HG03103 (cell line): ENCODE data around the gene ATOX1.
"Not testable (repeated sequence)": the region's sequence is repeated elsewhere in the genome, so short reads cannot be mapped to it uniquely, and the experiment has no call there.

Experiments
- ATAC-seq: cut with Tn5 transposase; IDR thresholded peaks from one replicate; pipeline ENCODE4 v1.9.1; 2021; ENCODE audit warnings: low read depth; ENCODE audit not compliant: unreplicated experiment

Gene ATOX1

DNA sequence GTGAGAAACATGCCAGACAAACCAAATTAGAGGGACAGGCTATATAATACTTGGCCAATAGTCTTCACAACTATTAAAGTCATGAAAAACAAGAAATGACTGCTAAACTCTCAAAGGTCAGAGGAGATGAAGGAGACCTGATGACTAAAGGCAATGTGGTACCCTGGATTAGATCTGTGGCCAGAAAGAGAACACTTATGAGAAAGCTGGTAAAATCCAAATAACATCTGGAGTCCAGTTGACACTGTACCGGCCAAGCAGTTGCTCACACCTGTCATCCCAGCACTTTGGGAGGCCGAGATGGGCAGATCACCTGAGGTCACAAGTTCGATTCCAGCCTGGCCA, 24.4 kb downstream of the ATOX1 start:
- no peak for ATAC-seq

DNA sequence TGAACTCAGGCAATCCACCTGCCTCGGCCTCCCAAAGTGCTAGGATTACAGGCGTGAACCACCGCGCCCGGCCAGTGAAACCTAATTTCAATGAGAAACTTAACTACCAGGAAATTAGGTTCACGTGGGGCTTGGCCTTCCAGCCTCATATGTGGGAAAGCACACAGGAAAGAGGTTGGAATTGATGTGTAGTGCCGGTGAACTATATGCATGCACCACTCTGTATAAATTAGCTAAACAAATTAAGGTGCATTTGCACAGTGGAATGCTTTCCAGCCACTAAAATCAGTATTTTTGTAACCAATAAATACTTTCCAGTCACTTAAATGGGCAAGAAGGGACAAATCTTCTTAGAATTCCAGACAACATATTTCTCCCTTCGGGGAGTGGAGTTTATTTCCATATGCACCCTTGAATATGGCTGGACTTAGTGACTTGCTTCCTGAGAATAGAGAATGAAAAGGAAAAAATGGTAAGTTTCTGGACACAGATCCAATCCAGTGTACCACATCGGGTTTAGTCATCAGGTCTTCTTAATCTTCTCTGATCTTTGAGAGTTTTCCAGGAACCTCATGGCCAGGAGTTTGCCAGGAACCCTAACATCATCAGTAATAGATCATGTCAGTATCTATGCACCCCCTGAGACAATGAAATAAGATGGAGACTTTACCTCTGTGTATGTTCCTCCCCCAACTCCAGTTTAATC, 24.9 kb downstream of the ATOX1 start:
- ATAC-seq: no peak

DNA sequence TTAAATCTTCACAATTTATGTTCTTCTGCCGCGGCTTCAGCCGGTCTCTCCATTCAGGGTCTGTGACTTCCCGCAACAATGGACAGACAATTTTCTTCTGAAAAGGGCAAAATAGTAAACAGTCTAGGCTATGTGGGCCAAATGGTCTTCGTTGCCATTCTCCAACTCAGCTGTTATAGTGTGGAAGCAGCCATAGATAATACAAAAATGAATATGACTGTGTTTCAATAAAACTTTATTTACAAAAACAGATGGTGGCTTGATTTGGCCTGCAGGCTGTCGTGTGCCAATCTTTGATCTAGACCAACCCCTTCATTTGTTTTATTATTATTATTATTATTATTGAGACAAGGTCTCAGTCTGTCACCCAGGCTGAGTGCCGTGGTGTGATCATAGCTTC, 28.1 kb downstream of the ATOX1 start:
- no peak for ATAC-seq

DNA sequence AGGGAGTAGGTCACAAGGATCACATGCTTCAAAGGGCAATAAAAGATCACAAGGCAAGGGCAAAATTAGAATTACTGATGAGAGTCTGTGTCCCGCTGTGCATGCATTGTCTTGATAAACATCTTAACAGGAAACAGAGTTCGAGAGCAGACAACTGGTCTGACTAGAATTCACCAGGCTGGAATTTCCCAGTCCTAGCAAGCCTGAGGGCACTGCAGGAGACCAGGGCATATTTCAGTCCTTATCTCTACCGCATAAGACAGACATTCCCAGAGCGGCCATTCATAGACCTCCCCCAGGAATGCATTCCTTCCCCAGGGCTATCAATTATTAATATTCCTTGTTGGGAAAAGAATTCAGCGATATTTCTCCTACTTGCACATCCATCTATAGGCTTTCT, 28.8 kb downstream of the ATOX1 start:
- ATAC-seq: not testable (repeated sequence)

DNA sequence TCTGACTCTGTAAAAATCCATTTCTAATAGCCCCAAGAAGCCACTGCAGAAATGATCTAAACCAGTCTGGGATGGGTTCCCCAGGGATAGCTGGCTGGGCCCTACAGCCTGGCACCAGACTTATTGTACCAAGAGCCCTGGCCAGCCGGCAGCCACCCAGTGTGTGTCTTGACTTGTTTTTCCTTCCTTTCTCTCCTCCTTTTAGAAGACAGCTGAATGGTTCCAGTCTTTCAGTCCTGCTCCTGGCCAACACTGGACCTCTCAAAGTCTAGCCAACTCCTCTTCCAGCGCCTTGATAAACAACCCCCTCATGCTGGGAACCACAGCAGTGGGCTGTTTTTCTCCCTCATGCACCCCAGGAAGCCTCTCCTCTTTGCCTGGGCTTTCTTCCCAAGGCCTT, 34.1 kb downstream of the ATOX1 start:
- ATAC-seq: no peak

DNA sequence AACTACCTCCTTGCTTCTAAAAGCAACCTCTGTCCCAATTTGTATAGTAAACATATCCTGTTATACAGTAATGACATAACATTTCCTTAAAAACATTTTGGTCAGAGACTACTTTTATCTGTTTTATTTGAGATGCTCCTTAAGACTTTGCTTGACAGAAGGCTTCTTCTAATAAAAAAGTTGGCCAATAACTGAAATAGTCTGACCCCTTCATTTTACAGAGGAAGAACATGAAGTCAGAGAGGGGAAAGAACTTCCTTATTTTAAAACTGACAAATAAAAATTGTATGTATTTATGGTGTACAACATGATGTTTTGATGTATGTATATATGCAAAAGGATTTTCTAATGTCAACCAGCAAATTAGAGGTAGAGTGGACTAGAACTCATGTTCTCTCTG, 35.9 kb downstream of the ATOX1 start:
- no peak for ATAC-seq

DNA sequence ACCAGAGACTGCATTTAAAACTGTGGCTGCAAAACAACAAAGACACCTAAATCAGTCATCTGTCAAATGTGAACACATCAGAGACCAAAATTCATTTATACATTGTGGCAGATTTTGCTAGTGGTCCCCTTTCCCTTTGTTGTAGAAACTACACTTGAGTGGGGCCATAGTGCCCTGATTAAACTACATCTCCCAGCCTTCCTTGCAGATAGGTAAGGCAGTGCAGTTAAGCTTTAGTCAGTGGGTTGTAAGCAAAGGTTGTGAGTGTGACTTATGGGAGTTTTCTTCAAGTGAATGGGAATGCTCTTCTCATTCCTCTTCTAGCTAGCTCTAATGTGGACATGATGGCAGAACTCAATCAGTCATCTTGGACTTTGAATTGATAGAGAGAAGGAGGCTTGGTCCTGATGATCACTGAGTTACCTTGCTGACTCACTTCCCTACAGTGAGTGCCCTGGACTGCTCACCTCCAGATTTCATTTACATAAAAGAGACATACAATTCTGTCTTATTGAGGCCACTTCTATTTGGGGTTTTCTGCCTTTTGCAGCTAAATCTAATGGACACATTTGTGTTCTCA, 36.5 kb downstream of the ATOX1 start:
- no peak for ATAC-seq

DNA sequence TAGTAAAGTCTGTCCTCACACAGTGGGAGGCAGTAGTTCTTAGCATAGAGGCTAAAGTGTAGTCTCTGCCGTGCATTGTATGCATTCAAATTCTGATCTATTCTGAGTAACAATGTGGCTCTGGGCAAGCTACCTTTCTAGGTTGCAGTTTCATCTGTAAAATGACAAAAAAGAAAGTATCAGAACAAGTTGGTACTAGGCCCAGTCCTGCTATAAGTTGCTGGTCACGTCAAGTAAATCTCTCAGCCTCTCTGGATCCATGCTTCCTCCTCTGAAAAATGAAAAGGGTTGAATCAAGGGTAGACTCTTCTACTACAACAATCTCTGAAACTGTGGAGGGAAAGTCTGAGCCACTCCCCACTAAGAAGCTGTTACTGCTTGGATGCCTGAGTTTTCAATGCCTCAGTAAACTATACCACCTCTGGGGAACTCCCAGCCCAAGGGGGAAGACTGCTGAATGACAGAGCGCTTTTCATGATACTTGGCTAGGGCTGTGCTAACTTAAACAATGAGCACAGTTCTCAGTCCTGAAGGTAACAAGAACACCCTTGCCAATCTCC, 37.3 kb downstream of the ATOX1 start:
- peak; percentile 71 for ATAC-seq

DNA sequence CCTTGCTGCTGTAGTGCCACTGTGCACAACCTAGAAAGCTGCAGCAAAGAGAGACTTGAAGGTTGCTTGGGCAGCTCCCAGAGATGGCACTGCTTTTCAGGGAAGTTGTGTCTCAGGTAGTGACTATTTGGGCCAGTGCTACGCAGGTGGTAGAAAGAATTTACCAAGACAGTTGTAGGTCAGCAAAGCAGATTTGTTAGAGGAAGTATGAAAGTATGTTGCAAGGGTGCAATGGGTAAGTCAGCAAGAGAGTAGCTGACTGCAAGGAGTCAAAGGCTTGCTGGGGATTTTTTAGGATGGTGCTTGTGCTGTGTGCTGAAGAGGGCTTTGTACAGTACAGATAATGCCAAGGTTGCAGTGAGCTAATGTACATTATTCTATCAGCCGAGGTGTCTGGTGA, 38.2 kb downstream of the ATOX1 start:
- ATAC-seq: no peak

DNA sequence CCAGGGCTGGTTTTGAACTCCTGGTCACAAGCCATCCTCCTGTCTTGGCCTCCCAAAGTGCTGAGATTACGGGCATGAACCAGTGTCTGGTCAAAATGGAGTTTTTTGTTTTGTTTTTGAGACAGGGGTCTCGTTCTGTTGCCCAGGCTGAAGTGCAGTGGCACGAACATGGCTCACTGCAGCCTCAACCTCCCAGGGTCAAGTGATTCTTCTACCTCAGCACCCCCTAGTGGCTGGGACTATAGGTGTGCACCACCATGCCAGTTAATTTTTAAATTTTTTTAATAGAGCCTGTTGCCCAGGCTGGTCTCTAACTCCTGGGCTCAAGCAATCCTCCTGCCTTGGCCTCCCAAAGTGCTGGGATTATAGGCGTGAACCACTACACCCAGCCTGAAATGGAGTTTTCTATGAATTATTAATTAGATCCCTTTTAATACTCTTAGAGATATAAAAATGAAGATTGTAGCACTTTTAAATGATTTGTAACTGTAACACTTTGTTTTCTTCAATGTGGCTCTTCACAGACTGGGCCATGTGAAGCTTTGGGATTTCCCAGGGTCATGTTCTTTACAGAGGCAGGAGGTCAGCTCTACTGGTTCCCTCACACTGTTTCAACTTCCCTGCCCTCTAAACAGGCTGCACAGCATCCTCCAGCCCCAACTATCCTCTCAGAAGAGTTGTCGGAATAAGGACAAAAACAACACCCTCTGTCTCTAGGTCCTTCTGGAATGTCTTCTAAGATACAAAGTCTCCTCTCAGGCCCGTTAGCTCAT, 39.0 kb downstream of the ATOX1 start:
- ATAC-seq: no peak

DNA sequence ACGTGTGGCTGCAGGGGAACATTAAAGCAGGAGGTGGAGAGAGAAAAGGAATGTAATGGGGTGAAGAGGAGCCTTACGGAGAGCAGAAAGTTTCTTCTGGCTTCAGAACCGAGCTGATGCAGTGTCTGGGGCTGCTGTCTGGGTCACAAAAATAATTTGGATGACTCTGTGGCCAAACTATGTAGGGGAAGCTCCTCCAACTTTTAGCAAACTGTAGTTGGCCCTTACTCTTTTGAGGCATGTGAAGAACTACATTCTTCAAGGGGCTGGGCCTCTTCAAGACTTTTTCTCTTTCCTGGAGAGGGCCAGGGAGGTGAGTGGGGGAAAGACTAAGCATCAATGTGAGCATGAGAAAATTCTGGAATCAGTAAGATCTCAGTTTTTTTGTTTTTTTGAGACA, 39.8 kb downstream of the ATOX1 start:
- no peak for ATAC-seq

DNA sequence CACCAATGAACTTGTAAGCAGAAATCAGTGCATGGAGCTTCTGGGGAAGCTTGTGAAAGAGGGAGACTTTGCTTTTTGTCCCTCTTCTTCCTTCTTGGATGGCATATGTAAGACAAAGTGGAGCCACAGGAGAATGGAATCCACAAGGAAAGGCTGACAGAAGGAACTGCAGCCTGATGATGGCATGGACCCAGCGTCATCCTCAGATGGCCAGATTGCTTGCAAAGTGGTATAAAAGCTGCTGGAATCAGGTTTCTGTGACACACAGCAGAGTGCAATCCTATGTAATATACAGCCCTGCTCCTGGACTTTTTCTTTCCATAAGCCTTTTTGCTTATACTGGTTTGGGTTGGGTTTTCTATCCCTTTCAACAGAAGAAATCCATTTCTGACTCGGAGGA, 40.3 kb downstream of the ATOX1 start:
- no peak for ATAC-seq

DNA sequence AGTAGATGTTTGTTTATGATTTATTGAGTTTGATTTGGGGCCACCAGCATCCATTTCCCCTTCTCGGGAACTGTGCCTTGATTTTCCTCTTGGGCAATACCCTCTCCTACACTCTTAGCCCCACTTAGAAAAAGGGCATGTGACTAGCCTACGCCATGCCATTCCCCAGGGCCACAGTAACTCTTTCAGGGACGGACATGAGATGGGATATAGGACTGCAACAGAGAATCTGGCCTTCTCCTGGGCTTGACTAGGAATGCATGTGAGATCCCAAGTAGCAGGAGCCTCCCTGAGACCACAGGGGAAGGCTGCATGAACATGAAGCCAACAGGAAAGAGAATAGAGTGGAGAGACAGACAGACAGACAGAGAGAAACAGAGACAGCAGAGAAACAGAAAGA, 41.0 kb downstream of the ATOX1 start:
- no peak for ATAC-seq

DNA sequence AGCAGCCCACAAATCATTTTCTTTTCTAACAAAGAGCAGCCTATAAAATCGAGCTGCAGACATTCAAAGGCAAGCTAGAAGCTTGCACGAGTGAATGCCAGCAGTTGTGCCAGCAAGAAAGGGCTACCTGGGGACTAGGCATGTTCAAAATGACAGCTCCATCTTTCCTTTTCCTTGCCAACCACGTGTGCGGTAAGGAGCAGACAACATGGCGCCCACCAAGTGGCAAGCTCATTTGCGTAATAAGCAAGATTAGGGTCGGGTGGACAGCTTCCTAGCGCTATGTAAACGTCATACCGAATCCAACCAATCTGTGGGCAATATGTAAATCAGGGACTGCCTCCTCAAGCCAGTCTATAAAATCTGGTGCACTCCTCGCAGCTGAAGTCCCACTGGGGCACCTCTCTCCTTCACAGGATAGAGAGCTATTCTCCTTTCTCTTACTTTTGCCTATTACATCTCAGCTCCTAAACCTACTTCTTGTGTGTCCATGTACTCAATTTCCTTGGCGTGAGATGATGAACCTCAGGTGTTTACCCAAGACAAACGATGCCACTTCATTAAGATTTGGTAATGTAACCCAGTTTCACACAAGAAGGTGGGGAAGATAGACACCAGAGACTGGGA, 49.2 kb downstream of the ATOX1 start:
- ATAC-seq: no peak

DNA sequence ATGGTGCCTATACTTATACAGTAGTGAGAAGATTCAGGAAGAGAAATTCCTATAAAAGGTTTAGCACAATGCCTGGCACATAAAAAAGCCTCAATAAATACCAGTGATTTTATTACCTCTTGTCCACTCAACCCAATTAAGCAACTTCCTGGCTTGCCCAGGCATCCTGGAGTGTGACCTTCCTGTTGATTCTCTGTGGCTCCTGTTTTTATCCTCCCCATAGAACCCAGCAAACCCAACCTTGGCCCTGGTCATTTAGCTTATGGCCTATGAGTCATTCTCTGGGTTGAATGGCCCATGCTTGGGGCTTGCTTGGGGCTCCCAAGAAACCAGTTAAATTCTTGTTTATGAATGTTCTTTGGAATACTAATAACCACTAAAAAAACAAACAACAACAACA, 50.3 kb downstream of the ATOX1 start:
- ATAC-seq: no peak

DNA sequence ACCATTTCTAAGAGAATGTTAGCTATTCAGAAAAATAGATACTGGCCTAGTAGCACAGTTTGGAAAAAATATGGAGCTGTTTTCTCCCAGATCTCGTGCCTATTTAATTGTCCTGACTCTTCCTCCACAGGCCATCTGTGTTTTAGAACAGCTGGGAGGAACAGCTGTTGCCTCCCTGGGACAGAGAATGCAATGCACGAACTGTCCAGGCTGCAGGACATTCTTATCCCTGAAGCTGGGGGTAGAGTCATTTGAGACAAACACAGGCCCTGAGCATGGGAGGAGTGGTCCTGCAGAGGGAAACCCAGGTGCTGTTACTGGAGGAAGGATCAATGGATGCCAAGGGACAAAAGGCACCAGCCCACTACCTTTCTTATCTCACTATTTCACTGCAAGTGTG, 50.9 kb downstream of the ATOX1 start:
- no peak for ATAC-seq

DNA sequence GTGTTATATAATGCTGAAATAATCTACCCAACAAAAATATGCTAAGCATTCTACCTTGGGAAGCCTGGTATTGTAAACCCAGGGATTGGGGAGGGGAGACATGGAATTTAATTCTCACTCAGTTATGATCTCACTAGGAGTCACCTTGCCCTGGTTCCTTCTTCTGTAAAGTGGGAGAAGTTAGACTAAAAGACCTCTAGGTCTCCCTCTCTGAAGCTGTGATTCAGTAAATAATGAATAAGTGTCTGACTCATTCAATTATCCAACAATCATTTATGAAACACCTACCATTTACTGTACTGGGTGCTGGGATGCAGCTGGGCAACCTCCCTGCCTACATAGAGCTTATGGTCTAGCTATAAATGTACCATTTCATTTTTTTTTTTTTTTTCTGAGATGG, 51.5 kb downstream of the ATOX1 start:
- ATAC-seq: no peak

DNA sequence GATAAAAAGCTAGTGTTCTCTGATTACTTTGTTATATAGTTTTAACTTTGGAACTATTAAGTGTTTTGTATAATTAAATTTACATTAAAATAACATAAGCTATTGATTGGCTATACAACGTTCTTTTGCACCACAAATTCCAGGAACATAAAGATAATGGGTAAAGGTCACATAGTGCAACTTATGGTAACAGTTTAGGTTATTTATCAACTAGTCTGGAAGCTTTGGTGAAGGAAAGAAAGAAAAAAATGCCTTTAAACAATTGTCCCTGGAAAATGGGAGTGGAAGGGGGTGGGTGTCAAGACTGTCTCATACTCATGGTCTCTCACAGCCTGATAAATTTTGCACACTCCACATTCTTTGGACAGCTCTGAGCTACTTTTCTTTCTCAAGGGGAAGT, 54.7 kb downstream of the ATOX1 start:
- ATAC-seq: no peak

DNA sequence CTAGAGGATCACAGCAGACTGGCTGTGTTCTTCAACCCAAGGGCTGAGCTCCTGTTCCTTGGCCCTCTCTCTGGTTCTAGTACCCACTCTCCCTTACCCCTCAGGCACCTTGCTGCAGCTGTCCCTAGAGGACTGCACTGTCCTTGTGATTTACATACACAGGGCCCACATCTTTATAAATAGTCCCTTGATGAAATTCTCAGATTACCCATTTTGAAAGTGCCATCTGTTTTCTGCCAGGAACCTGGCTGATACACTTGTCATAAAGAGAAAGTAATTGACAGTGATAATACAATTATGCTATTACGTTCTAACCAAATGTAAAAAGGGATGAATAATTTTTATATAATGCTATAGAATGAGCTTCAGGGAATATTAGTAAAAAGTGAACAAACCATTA, 55.2 kb downstream of the ATOX1 start:
- peak; percentile 89 for ATAC-seq

DNA sequence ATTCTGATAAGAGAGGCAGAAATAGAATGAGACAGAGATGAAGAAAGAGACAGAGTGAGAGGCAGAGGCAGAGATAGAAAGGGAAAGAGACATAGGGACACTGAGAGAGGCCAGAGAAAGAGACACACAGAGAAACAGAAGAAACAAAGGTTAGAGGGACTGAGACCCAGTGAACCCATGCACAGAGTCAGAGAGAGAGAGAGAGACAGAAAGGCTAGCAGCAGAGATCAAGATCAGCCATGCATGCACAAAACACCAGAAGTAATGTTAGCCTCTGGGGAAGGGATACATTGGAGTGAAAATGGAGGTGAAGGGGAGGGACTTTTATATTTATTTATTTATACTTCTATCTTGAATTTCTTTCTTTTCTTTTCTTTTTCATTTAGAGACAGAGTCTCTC, 57.6 kb downstream of the ATOX1 start:
- ATAC-seq: peak; percentile 46

DNA sequence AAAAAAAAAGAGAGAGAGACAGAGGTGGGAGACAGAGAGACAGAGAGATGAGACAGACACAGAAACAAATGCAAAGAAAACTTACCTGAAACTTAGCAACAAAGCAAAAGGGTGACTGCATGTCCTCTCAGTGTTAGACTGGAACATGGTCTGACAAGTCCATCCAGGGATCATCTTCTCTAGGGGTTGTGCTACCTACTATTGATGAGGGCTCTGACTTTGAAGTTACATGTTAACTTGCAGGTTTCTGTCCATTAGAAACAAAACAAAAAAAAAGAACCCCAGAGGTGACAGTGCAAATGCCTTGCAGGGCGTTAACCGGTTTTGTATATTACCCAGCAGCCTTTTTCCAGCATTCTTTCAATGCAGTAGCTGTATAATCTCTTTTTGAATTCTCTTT, 58.1 kb downstream of the ATOX1 start:
- ATAC-seq: no peak
